HG03354 (cell line): ENCODE results near the gene TTLL10.

Experiments
- ATAC-seq: cut with Tn5 transposase; IDR thresholded peaks from one replicate; pipeline ENCODE4 v1.9.1; 2021; ENCODE audit warnings: mild to moderate bottlenecking; ENCODE audit not compliant: unreplicated experiment, poor library complexity, severe bottlenecking

The TTLL10 gene, protein sequence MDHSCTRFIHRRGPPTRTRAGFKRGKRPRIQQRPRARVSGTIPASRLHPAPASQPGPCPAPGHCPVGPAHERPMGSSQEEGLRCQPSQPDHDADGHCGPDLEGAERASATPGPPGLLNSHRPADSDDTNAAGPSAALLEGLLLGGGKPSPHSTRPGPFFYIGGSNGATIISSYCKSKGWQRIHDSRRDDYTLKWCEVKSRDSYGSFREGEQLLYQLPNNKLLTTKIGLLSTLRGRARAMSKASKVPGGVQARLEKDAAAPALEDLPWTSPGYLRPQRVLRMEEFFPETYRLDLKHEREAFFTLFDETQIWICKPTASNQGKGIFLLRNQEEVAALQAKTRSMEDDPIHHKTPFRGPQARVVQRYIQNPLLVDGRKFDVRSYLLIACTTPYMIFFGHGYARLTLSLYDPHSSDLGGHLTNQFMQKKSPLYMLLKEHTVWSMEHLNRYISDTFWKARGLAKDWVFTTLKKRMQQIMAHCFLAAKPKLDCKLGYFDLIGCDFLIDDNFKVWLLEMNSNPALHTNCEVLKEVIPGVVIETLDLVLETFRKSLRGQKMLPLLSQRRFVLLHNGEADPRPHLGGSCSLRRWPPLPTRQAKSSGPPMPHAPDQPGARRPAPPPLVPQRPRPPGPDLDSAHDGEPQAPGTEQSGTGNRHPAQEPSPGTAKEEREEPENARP

GRCh38 chr1:1173793-1174415 is at the start of gene TTLL10:
TSS of gene TTLL10 (plus strand) at chr1:1173880. CDS start at chr1:1179216, 5,336 bp downstream.
- ATAC-seq, result no peak

DNA sequence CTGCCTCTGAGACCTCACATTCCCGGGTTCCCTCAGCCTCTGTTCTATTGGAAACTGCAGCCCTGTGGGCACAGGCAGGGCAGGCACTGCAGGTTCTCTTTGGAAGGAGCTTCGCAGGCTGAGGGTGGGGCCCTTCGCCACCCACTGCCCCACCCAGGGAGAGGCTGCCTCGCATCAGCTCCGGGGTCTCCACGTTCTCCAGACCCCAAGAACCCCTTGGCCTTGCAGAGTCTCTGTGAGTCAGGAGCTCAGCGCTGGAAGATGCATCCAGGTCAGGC is 49.2 kb upstream of the TTLL10 start:
- no peak for ATAC-seq

DNA sequence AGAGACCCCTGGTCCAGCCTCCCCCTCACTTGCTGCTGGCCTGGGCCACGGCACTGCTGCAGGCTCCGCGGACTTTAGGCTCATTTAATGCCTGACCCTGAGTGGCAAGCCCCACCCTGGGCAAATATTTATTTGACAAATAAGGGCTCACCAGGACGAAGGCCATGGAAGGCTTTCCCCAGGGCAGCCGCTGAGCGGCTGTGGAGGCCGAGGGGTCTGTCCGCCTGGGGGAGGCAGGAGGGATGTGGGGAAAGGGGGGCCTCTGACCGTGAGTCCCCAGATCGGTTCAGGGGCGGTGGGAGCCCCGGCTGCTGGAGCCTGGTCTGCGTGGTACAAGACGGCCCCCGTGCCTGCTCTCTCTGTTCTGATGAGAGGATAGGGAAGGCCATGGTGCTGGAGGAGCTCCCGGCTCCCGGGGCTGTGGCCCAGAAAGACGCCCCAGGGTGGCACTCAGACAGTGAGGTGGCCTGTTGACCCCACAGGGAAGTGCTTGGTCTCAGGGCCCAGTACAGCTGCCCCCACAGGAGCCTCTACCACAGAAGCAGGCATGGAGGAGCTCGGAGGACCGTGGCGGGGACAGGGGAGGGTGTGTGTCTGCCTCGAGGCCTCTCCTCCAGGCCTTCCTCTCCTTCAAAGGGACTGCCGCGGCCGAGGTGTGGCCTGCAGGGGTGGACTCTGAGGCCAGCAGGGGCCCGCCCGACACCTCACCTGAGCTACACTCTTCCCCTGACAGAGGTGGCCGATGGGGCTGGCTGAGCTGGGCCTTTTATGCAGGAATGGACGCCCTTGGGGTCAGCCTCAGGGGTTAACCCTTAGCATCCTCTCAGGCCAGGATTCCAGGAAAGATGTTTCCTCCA is 48.7 kb upstream of the TTLL10 start:
- ATAC-seq, result no peak

- no peak for ATAC-seq
Measured at GRCh38 chr1:1125945-1126344, 47.7 kb upstream of the TTLL10 start.

DNA sequence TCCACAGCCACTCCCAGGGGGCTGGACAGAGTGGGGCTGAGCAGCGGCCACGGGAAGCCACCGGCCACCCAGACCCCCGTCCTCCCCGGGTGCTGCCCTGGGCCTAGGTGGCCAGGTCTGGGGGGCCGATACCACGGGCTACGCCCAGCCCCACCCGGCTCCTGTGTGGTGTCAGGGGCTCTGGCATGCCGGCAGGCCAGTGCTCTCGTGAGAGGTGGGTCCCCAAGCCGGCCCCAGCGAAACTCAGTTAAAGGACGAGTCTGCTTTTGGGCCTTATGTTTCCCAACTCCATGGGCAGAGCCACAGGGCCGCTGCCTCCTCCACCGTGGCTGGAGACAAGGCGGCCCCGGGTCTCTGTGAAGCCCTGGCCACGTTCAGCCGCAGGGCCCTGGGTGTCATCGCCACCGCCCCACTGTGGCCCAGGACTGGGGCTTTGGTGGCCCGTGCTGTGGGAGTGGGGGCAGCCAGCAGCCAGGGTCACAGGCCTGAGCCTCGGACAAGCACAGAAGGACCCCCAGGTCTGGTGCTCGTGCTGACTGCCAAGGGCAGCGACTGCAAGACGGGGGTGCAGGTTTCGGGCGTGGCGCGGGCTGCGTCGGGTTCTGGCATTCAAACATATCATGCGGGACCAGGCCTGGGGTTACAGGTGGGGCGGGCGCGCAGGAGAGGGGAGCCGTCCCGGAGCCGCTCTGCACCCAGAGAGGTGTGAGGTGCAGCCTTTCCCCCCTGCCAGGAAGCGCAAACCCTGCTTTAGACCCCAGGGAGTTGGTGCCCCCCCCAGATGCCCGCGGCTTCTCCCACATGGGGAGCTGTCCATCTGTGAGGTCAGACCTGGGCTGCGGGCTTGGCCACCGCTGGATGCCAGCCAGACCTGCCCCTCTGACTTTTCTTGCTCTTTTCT is 45.9 kb upstream of the TTLL10 start:
- no peak for ATAC-seq

- no peak for ATAC-seq
Measured at GRCh38 chr1:1128454-1129139, 45.1 kb upstream of the TTLL10 start.

DNA sequence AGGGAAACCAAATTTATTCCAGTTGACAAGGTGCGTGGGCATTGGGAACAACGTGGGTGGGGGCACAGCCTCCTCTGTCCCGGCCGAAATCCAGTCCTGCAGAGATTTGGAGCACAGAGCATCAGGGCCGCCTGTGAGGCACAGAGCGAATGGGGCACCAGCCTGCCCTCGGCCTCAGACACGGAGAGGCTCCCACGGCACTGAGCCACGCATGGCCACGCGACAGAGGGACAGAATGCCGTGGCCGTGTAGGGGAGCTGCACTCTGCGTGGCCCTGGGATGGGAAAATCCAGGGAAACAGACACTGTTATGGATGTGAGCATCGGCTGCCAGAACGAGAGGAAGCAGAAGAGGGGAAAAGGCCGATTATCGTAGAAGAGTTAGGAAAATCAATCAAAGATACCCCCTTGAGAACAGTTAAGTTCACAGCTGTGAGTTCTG is 44.3 kb upstream of the TTLL10 start:
- no peak for ATAC-seq

DNA sequence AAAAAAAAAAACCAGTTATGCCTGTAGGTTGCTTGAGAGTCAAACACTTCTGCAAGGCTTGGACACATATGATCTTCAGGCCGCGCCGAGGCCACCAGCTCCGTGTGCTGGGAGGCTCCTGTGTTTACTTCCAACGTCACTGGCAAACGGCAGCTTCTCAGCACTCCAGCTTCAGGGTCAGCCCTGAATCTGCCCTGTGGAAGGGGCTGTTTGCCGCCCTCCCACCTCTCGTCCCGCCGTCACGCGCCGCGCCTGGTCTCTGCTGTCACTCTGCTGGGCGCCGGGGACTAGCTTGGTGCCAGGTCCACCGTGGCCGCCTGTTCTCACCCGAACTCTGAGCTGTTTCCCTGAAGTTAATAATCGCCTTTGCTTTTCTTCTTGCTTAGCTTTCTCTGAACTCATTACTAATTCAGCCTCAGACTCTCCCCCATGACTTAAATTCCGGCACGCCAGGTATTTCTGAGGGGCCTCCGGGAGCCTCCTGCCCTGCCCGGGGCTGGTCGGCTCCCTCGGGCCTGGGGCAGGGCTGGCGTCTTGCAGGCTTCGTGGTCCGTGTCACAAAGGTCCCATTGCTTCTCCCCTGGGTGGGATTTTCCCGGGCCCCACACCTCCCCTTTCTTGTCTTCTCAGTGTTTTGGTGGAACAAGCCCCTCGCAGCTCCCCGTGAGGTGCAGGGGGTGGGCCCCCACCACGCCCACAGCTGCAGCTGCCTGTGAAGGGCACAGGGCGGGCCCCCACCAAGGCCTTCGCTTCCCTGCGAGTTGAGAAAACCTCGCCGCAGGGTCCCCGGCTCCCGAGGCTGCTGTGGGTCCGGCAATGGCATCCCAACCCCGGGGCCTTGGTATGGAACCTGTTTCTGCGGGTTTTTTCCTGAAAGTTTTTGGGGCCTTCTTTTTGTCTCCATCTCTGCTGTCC is 43.2 kb upstream of the TTLL10 start:
- ATAC-seq, result no peak

- ATAC-seq, result no peak
Measured at GRCh38 chr1:1132042-1132950, 41.4 kb upstream of the TTLL10 start.

DNA sequence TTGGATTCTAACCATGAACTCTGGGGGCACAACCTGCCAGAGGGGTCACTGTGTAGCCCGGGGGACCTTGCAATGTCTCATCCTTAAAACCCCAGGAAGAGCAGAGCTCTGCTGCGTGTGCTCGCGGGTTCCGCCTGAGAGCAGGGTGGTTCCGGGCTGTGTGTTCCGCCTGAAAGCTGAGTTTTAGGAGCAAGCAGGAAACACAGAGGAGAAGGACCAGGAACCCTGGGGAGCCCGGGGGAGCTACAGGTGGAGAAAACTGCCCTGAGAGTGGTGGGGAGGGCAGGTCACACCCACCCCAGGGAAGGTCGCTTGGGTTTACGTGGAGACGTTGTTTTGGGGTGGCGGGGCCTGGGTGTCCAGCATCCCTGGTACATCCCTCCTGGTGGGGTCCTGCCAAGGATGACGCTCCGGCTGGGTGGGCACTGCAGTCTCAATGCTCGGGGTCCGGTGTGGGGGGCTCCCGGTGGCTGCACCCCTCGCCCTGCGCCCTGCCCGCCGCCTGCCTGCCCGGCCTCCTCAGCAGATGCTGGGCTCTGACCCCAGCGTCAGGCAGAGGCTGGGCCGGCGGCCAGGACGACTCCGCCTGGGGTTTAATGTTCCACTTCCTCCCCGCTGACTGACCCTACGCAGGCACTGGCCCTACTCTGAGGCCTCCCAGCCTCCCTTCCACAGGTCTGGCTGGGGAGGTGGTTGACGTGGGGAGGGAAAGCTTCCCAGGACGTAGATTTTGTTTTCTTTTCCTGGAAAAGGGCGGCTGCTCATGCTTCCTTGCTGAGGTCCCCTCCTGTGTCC is 40.5 kb upstream of the TTLL10 start:
- no peak for ATAC-seq

GRCh38 chr1:1134300-1134970 is 39.2 kb upstream of the TTLL10 start:
- ATAC-seq, result no peak

GRCh38 chr1:1135339-1136136 is 38.1 kb upstream of the TTLL10 start:
- no peak for ATAC-seq

DNA sequence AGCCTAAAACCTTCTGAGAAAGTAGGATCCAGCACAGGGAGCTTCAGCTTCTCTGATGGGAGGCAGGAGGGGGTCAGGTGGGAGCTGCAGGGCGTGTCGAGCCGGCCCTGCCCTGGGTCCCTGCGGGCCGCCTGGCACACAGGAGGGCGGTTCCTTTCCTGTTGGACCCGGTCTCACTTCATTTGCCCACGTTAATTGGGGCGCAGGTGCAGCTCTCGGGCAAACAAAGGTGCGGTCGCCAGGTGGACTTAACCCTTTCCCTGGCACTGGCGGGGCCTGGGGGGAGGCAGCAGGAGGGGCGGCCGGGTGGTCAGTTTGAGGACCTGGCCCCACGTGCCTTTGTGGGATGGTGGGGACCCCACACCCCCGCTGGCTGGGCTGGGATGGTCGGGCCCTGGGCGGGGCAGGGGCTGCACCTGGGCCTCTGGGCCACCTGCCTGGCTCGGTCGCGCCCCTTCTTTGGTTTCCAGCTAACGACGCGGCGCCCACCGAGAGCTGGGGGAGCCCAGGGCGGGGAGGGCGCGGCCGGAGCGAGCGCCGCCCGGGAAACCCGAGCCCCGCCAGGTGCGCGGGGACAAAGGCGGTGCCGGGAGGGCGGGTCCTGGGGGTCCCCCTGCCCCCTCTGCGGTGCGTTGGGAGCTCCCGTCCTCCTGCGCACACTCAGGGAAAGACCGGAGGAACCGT is 37.0 kb upstream of the TTLL10 start:
- peak; percentile 42 for ATAC-seq
